HG03460 (cell line): ENCODE results near the gene METAP1.
"Not testable (repeated sequence)": the region's sequence is repeated elsewhere in the genome, so short reads cannot be mapped to it uniquely, and the experiment has no call there.

Source experiments
- ATAC-seq: cut with Tn5 transposase; IDR thresholded peaks from one replicate; pipeline ENCODE4 v1.9.1; 2021; ENCODE audit not compliant: unreplicated experiment

The METAP1 gene

DNA sequence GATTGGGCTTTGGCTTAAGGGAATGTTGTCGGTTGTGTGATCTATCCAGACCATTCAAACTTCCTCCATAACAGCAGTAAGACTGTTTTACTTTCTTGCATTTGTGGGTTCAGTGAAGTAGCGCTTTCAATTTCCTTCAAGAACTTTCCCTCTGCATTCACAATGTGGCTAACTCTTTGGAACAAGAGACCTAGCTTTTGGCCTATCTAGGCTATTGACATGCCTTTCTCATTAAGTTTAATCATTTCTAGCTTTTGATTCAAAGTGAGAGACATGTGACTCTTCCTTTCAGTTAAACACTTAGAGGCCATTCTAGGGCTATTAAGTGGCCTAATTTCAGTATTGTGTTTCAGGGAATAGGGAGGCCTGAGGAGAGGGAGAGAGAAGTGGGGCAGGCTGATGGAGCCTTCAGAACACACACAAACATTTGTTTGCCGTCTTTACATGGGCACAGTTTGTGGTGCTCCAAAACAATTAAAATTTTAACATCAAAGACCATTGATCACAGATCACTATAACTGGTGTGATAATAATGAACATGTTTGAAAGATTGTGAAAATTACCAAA lies 59.0 kb downstream of the METAP1 start:
- ATAC-seq = peak; percentile 57

DNA sequence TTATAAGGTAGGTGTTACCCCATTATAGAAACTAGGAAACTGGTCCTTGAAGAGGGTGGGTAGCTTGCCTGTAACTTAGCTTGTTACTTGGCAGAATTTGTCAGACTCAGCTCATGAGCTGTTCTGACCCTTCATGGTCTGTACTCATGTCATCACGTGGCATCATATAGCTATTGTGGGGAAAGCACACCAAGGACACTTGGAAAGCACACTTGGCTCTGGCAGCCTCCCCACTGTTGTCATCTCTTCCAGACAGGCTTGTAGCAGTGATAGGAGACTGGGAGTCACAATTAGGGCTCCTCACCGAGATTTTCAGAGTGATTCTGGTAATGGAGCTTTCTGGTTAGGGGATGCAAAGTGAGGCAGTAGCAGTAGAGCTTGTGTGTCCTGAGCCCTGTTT lies 62.7 kb downstream of the METAP1 start:
- no peak for ATAC-seq

DNA sequence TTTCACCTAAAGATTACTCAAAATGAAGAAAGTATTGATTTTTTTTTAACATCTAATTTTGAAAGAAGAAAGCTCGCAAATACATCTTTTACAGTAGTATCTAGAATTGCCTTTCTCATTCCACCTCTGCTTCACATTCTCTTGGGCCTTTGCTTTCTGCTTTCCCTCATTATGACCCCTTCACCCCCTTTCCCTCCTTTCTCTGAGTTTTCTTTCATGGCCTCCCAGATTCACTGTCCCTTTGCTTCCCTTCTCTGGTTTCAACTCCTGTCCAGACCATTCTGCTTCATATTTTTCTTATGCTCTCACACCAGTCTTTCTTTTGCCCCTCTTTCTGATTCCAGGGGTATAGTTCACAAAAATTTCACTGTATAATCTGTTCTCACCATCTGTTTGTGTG lies 64.0 kb downstream of the METAP1 start:
- ATAC-seq = no peak

DNA sequence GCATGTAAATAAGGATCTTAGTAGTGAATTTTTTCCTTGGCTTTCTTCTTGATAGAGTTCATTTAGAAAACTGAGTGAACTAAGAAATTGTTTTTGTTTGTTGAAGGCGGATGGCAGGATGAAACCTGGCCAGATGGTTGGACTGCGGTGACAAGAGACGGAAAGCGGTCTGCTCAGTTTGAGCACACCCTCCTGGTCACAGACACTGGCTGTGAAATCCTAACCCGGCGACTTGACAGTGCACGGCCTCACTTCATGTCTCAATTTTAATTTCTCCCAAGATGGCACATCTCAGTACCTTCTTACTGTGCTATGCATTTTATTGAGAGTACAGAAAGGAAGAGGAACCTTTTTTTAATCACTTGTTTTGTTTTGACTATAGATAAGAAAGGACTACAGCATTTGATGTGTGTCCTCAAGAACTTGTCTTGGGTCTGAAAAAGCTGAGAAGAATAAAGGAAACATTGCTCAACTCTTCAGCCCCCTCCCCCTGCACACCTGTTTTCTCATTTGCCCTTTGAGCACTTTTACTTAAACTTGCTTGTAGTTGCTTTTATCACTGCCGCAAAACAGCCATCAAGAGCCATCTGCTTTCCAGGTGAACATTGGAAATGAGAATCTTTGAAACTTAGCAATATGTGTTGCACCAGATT lies 65.7 kb downstream of the METAP1 start:
- ATAC-seq = no peak

DNA sequence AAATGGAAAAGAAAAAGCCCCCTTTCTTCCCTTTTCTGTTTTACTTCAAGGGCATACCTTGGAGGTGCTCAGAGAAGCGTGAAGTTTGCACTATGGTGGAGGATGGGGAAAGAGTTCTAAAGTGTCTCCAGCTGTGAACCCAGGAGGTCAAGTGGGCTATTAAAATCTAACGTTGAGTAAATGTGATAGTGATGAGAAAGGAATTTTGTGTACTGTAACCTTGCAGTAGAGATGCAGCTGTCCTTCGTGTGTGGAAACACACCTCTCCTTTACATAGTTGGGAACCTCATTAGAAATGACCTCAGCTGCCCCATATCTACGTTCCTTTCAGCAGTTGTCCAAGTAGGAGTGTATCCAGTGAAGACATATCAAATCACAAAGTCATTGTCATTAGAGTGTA lies 66.6 kb downstream of the METAP1 start:
- peak; percentile 56 for ATAC-seq

DNA sequence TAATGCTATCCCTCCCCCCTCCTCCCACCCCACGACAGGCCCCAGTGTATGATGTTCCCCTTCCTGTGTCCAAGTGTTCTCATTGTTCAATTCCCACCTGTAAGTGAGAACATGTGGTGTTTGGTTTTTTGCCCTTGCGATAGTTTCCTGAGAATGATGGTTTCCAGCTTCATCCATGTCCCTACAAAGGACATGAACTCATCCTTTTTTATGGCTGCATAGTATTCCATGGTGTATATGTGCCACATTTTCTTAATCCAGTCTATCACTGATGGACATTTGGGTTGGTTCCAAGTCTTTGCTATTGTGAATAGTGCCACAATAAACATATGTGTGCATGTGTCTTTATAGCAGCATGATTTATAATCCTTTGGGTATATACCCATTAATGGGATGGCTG lies 70.0 kb downstream of the METAP1 start:
- ATAC-seq = not testable (repeated sequence)

DNA sequence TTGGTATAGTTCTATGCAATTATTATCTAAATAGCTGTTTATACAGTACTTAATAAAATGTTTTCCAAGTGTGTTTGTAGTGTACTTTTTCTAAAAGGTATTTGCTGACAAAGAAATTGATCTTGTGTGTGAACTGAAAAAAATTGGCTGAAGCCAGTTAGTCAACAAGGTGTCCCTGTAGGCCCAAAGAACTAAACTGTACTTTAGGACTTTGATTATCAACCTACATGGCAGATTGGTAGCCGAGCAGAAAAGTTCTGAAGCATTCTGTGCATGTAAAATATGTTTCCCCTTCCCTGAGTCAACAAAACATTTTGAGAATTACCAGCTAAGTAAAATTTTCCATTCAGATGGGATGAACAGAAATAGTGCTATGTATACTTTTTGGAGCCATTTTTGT lies 72.1 kb downstream of the METAP1 start:
- ATAC-seq = no peak

DNA sequence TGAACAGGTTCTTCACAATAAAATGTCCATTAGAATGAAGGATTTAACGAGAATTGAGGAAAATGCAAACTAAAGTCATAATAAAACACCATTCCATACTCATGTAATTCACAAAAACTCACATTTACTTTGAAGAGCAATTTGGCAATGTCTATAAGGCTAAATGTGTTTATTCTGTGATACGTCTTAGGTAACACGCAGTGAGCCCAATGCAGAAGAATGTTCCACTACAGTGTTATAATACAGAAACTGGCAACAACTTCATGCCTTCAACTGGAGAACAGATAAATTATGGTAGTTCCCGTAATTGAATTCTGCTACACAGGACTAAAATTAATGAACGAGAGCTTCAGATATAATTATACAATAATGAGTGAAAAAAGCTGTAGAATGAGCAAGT lies 75.6 kb downstream of the METAP1 start:
- ATAC-seq = no peak

DNA sequence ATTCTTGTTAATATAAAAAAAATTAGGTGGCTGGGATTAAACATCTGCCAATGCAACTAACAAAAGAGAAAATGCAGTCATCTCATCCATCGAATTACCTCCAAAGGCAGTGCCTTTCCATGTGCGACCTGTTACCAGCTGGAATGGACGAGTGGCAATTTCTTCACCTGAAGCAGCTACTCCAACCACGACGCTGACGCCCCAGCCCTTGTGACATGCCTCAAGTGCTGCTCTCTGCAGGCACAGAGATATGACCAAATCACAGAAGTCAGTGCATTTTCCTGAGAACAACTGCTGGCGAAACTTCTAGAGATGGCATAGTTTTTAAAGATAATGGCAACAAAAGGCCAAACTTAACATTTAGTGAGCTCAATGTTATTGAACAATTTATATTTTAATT lies 79.3 kb downstream of the METAP1 start:
- no peak for ATAC-seq

DNA sequence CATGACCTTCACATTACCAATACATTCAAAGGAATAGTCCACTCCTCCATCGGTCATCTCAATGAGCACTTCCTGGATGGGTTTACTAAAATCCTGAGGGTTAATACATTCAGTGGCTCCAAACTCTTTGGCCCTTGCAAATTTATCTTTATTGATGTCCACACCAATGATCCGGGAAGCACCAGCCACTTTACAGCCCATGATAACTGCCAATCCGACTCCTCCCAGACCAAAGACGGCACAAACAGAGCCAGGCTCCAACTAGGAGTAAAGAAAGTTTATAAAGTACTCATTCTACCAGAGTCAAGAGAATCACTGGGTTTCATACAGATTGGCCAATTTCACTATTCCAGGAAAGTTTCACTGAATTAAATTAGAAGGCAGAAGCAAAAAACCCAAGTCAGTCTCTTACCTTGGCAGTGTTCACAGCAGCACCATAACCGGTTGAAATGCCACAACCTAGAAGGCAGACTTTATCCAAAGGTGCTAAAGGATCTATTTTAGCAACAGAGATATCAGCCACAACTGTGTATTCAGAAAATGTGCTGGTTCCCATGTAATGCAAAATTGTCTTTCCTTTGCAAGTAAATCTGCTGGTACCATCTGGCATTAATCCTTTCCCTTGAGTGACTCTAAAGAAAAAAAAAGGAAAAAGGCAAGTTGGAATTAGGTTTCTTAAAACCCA lies 80.9 kb downstream of the METAP1 start:
- ATAC-seq = no peak

DNA sequence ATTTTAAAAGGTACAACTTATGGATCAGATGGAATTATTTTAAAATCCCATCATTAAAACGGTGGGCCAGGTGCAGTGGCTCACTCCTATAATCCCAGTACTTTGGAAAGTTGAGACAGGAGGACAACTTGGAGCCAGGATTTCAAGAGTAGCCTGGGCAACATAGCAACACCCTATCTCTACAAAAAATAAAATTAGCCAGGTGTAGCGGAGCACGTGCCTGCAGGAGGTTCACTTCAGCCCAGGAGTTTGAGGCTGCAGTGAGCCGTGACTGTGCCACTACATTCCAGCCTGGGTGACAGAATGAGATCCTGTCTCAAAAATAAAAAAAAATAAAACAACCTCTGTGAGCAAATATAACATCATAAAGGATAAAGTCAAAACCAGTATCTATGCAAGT lies 81.7 kb downstream of the METAP1 start:
- ATAC-seq = no peak

DNA sequence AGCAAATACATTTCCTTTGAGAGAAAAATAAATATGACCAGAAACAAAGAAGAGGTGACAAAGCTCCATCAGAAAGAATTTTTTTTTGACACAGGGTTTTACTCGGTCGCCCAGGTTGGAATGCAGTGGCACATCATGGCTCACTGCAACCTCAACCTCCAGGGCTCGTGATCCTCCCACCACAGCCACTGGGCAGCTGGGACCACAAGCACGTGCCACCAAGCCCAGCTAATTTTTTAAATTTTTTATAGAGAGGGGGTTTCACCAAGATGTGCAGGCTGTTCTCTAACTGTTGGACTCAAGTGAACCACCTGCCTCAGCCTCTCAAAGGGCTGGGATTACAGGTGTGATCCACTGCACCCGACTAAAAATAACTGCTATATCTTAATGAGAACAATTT lies 82.8 kb downstream of the METAP1 start:
- ATAC-seq = no peak

DNA sequence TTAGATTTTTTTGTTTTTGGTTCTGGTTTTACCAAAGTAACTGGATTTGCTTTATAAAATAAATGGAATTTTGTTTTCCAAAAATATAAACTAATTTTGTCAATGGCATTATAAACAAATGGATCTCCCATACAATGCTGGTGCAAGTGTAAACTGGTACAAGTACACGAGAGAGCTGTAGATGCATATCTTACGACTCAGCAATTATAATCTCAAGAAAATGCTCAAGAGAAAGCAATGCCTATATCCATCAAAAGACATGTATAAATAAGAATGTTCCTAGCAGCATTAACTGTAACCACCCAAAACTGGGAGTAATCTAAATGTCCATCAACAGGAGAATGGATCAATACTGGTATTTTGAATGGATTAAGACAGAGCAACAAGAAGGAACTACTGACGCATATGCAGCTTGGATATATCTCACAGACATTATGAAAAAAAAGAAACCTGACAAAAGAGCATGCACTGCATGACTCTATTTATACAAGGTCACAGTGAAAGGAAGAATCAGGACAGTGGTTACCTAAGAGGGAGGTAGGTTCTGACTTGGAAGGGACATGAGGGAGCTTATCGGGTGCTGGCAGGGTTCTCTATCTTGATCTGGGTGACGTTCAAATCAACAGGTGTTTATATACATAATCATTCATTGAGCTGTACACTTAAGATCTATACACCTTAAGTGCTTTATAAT lies 83.6 kb downstream of the METAP1 start:
- ATAC-seq = no peak

DNA sequence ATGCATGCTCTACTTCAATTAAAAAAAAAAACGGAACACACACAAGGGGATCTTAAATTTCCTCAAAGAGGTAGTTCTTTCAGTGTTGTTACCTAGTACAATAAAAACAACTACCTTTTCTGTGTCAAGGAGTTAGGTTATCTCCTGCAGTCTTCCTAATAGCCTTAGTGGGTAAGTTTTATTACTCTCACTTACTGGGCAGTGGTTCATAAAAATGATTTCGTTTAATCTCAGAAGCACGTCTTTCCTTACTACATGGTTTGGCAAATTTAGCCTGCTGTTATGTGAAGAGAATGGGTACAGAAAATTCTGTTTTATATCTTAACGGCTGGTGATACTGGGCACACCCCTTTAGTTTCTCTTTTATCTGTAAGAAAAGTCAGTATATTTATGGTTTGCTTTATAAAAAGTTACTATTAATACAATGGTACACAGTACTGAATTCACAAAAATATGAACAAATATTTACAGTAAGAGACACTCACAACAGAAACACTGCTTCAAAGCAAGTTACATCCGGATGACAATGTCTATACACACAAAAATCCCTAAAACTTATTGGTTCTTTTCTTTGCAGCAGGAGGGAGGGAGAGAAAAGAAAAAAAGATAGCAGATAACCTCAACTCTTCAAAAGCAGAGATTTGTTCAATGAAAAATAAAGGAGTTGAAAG lies 84.2 kb downstream of the METAP1 start:
- ATAC-seq = no peak

DNA sequence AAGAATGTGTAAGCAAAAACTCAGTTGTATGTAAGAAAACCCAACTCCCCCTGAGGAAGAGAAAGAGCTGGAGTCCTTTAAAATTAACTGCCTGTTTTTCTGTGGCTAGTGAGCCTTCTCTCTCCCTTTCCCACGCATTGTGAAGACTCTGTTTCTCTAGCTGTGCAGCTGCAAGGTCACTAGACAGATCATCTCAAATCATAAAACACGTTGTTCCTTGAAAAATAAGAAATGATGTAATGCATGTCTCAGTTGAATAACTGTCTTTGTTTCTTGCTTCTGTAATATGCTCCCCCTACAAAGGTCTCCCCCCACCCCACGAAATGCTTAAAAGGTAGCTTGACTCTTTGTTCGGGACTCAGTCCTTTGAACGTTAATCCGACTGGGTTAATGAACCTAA lies 85.3 kb downstream of the METAP1 start:
- ATAC-seq = not testable (repeated sequence)

DNA sequence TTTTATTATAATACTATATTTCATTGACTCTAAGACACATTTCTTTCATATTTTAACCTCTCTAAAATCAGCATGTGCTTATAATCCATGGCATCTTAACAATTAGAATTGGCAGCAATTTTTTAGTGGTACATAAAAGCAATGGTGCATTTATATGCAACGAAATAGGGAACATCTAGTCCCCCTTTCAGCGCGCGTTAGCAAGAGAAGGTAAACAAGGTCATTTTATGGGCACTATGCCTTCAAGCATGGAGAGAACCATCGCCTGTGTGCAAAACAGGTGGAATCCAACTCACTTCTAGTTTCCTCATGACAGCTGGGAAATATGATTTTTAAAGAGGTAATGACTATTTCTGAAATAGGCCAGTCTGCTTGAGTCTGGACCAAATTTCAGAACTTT lies 86.7 kb downstream of the METAP1 start:
- ATAC-seq = no peak

DNA sequence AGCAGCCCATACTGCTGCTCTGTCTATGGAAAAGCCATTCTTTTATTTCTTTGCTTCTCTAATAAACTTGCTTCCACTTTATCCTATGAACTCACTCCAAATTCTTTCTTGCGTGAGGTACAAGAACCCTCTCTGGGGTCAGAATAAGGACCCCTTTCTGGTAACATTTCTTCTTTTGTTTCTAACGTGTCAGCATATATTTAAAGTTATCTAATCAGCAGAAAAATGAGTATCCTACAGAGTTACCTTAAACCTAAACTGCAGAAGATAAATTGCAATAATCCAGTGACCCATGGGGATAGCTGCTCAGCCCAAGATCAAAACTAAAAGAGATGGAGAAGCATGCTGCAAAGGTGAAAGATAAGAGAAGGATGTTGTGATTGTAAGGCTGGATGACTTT lies 89.1 kb downstream of the METAP1 start:
- no peak for ATAC-seq

DNA sequence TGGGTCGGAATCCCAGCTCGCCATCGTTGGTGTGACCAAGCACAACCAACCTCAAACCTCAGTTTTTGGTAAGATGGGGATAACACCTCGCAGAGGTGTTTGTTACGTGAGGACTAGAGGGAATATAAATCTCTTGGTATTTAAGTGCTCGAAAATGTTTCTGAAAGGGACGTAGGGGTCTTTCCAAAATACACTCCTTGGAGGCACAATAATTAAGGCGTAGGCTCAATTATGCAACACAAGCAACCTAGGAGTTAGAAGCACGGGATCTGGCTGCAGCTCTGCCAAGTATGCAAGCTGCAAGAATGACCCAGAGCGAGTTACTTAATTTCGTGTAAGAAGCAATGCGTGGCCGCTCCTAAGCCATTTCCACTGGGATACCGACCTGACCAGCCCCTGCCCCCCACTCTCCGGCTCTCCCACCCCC lies 92.5 kb downstream of the METAP1 start:
- ATAC-seq = peak; percentile 18

DNA sequence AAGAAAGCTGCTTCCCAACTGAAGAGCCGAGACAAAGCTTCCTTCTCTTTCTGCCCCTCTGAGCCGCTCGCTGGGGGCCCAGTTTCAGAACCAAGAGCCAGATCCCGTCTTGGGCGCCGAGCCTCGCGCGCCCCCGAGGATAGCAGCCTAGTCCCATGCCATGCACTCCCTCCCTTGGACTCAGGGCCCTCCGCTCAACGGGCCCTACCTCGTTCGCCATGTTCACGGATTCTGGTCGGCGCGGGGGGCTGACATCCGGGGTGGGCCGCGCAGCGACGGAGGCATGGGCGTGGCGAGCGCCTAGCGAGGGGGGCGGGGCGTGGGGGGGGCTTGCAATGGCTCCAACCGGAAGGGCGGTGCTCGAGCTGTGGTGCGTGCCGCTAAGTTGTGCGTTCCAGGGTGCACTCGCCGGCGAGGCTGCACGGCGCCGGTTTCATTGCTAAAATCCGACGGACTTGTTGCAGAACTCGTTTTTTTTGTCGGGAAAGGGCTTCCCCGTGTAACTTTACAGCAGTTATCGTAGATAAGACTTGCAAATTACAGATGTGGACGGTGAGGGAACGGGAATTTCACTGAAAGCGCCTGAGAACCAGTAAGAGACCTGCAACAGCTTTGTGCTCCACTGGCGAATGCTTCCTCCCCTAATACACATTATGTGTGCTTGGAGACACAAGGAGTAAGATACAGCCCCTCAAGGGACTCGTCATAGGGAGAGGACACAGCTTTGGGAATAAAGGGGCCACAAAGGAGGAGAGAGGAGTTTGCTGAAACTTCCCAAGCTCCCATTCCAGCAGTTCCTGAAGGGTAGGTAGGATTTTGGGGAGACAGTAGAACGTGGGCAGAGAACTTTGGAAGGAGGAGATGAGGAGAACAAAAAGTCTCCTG lies 93.2 kb downstream of the METAP1 start, which contains the start of gene ADH5:
ADH5 (minus strand) TSS at position 308 of the 885 bp plus-strand sequence; CDS start at position 220, 88 bp downstream.
- ATAC-seq = peak; percentile 95

DNA sequence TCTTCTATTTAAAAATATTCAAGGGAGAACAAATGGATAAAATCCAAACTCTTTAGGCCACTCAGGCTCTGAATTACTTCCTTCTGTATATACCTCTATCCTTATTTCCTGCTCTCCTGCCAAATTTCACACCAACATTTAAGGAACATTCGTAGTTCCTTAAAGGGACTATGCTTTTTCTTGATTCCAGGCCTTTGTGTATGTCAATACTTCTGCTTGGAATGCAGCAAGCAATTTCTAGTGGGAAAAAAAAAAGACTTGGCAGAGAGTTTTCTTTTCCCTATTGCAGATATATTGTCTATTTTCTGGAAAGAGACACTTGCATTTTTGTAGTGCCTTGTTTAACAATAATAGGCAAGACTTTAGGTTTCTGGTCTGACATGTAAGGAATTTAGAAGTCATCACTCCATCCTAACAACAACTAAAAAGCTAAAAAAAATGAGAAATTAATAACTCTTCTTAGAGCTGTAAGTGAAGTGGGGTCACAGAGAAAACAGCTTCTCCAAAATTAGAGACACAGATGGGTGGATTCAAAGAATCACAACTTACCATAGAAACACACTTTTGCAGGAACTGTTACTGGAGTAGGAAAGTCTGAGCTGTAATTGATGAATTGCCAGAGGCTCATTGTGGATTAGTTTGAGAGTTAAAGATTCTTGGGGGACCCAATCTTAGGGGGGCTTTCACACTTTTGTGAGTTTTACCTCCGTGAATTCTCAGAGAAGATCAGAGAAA lies 95.1 kb downstream of the METAP1 start:
- no peak for ATAC-seq
